HepG2 (cell line): ENCODE results near the gene FURIN. TPM values are rescaled to one million over a fixed set of nuclear protein-coding genes. Genes with fewer than 3 reads are reported as not detected.

ENCODE experiments used
- ATAC-seq: fragments of 200-7000 bp; cut with Tn5 transposase; 3 replicates; pipeline ENCODE4 v1.9.1; 2020; ENCODE audit warnings: mild to moderate bottlenecking, moderate library complexity
- BruUV-seq: library from RNA; stranded (reverse); fragments of 400-500 nt; replicated peaks from 2 replicates; lab custom pipeline; 2021; lab: Mats Ljungman, UMichigan
- CTCF ChIA-PET: fragments of 300-600 bp; formaldehyde crosslinking; extraction: SDS; loops from one replicate; lab custom pipeline; 2021; ENCODE audit warnings: low total read pairs, inconsistent platforms, low intra/inter-chr PET ratio; lab: Yijun Ruan, JAX
- POLR2A ChIA-PET: fragments of 350-600 bp; sonication (Branson Sonifier 250); formaldehyde crosslinking; loops from one replicate; lab custom pipeline; 2020; ENCODE audit warnings: antibody characterized with exemption, inconsistent platforms; lab: Yijun Ruan, JAX
- DNase-seq: peaks from one replicate; pipeline ENCODE4 v3.0.0-alpha.2; 2015; ENCODE audit warnings: low spot score
- FAIRE-seq: peaks from 3 replicates; lab custom pipeline; 2011; peaks lifted over from hg19 to GRCh38; lab: Jason Lieb, UNC
- H2AFZ ChIP-seq: one replicate; pipeline ENCODE4 v1.6.1; 2011; ENCODE audit warnings: low read length, inconsistent platforms
- H3K27ac ChIP-seq: fragments of 300-600 bp; 3 replicates; pipeline ENCODE4 v1.8.0; 2011; ENCODE audit warnings: mixed run types, mild to moderate bottlenecking, mixed read lengths, low read length, inconsistent platforms; ENCODE audit not compliant: insufficient read depth; ENCODE audit errors: extremely low read length
- H3K27me3 ChIP-seq, 2 experiments: fragments of 200-600 bp in 1 of 2; 2 replicates in 1 of 2; 3 replicates in 1 of 2; pipeline versions ENCODE4 v1.6.0 to v1.8.0; 2011; ENCODE audit warnings: low read length in 2 of 2, mild to moderate bottlenecking in 2 of 2, moderate library complexity in 2 of 2, inconsistent platforms in 1 of 2; ENCODE audit not compliant: insufficient read depth in 2 of 2, control insufficient read depth in 1 of 2
- H3K36me3 ChIP-seq, 2 experiments: fragments of 200-600 bp in 1 of 2; replicated peaks in 1 of 2; 2 replicates in 1 of 2; 3 replicates in 1 of 2; pipeline versions ENCODE4 v1.5.1 to v1.8.0; 2011; ENCODE audit warnings: low read length in 2 of 2, inconsistent platforms in 1 of 2; ENCODE audit not compliant: insufficient read depth in 2 of 2, control insufficient read depth in 1 of 2
- H3K4me1 ChIP-seq: 2 replicates; pipeline ENCODE4 v1.5.1; 2012; ENCODE audit warnings: low read length, inconsistent platforms; ENCODE audit not compliant: insufficient read depth
- H3K4me2 ChIP-seq: 2 replicates; pipeline ENCODE4 v1.6.0; 2011; ENCODE audit warnings: low read depth, low read length, inconsistent platforms
- H3K4me3 ChIP-seq, 3 experiments: fragments of 200-600 bp in 1 of 3; sonication (generic), shearing (Covaris generic) in 1 of 3; replicated peaks in 1 of 3; 2 replicates each; pipeline ENCODE4 v1.5.1; 2011 to 2016; ENCODE audit warnings: low read length in 3 of 3, inconsistent platforms in 2 of 3, low read depth in 2 of 3, mild to moderate bottlenecking in 2 of 3, control low read depth in 1 of 3, mixed read lengths in 1 of 3; ENCODE audit not compliant: insufficient read depth in 1 of 3
- H3K79me2 ChIP-seq: one replicate; pipeline ENCODE4 v1.6.1; 2011; ENCODE audit warnings: low read length, inconsistent platforms; ENCODE audit not compliant: insufficient read depth
- H3K9ac ChIP-seq: 2 replicates; pipeline ENCODE4 v1.6.0; 2011; ENCODE audit warnings: mild to moderate bottlenecking, low read depth, low read length, inconsistent platforms; ENCODE audit not compliant: insufficient read depth
- H3K9me3 ChIP-seq: 2 replicates; pipeline ENCODE4 v1.5.1; 2012; ENCODE audit warnings: mild to moderate bottlenecking, low read length
- H4K20me1 ChIP-seq: 2 replicates; pipeline ENCODE4 v1.6.0; 2011; ENCODE audit warnings: inconsistent platforms, mild to moderate bottlenecking, low read length, moderate library complexity; ENCODE audit not compliant: insufficient read depth
- AHDC1 ChIP-seq: sonication (generic); formaldehyde crosslinking; IDR thresholded peaks from 2 replicates; pipeline ENCODE4 v1.5.1; 2020; ENCODE audit warnings: mild to moderate bottlenecking, missing genetic modification reagents, borderline replicate concordance
- CEBPZ ChIP-seq: IDR thresholded peaks from 2 replicates; pipeline ENCODE4 v1.6.1; 2012; ENCODE audit warnings: low read length, improper control_type of control experiment
- CENPT ChIP-seq: sonication (generic); formaldehyde crosslinking; IDR thresholded peaks from 2 replicates; pipeline ENCODE4 v1.8.0; 2022; ENCODE audit warnings: low read depth, mild to moderate bottlenecking, moderate library complexity, missing genetic modification reagents
- DMAP1 ChIP-seq: IDR thresholded peaks from 2 replicates; pipeline ENCODE4 v1.6.1; 2016
- DRAP1 ChIP-seq: IDR thresholded peaks from 2 replicates; pipeline ENCODE4 v1.6.1; 2016; ENCODE audit warnings: missing genetic modification reagents, missing compliant biosample characterization
- RARA ChIP-seq: IDR thresholded peaks from 2 replicates; pipeline ENCODE4 v1.6.1; 2016; ENCODE audit warnings: missing genetic modification reagents, missing compliant biosample characterization
- SNRNP70 ChIP-seq: fragments of 200-400 bp; formaldehyde crosslinking; IDR thresholded peaks from 2 replicates; pipeline ENCODE4 v1.6.1; 2017; ENCODE audit warnings: mild to moderate bottlenecking, low read depth, low read length, moderate library complexity
- TCF12 ChIP-seq, 2 experiments: fragments of 450-650 bp in 1 of 2; sonication (generic) in 1 of 2; formaldehyde crosslinking in 1 of 2; IDR thresholded peaks; 2 replicates each; pipeline versions ENCODE4 v1.6.1 to v1.8.0; 2017 to 2022; ENCODE audit warnings: antibody characterized with exemption in 1 of 2, mild to moderate bottlenecking in 1 of 2, missing genetic modification reagents in 1 of 2, moderate library complexity in 1 of 2
- YEATS2 ChIP-seq: sonication (generic); formaldehyde crosslinking; IDR thresholded peaks from 2 replicates; pipeline ENCODE4 v1.4.0; 2020; ENCODE audit warnings: missing genetic modification reagents, borderline replicate concordance
- ZNF225 ChIP-seq: sonication (generic); formaldehyde crosslinking; IDR thresholded peaks from 2 replicates; pipeline ENCODE4 v1.4.0; 2020; ENCODE audit warnings: mild to moderate bottlenecking, missing genetic modification reagents
- ZNF263 ChIP-seq: sonication (generic); formaldehyde crosslinking; IDR thresholded peaks from 2 replicates; pipeline ENCODE4 v1.4.0; 2020; ENCODE audit warnings: missing genetic modification reagents
- ZNF296 ChIP-seq: sonication (generic); formaldehyde crosslinking; conservative IDR thresholded peaks from 2 replicates; pipeline ENCODE4 v1.5.0; 2020; ENCODE audit warnings: mild to moderate bottlenecking, missing genetic modification reagents
- ZNF772 ChIP-seq: sonication (generic); formaldehyde crosslinking; IDR thresholded peaks from 2 replicates; pipeline ENCODE4 v1.5.0; 2020; ENCODE audit warnings: mild to moderate bottlenecking, missing genetic modification reagents
- ZSCAN21 ChIP-seq: sonication (generic); formaldehyde crosslinking; IDR thresholded peaks from 2 replicates; pipeline ENCODE4 v1.8.0; 2022; ENCODE audit warnings: mild to moderate bottlenecking, missing genetic modification reagents, moderate library complexity, borderline replicate concordance
- WGBS: methylation state at CpG from one replicate; pipeline ENCODE4 v1.1.6; 2017; ENCODE audit warnings: low lambda C conversion rate; 5-methylcytosine and 5-hydroxymethylcytosine counted together
- in situ Hi-C: cut with HindIII; loops from 2 replicates; pipeline ENCODE4 v1.10.0; 2017; ENCODE audit warnings: low pct_unique_long_range_greater_than_20kb; ENCODE audit not compliant: extremely low pct_ligation_motif_present
- intact Hi-C: fragments of 100-400 bp; cut with micrococcal nuclease; formaldehyde crosslinking; loops from one replicate; pipeline ENCODE4 v1.10.0; 2022; ENCODE audit not compliant: unreplicated experiment
- polyA plus RNA-seq, 8 experiments: library from polyadenylated mRNA; depleted of rRNA in 3 of 8; stranded (reverse) in 7 of 8; unstranded in 1 of 8; fragments of >200 nt; fragmentation: Illumina TruSeq in 4 of 8; extraction: Trizol in 4 of 8; gene quantifications; 2 replicates each; pipeline versions ENCODE4 v1.2.1 to v1.2.3, GENCODE V29; 2011 to 2016; ENCODE audit warnings: low read depth in 4 of 8, missing spikeins in 1 of 8, mixed read lengths in 1 of 8; ENCODE audit not compliant: insufficient read depth in 1 of 8
- total RNA-seq, 5 experiments: library from RNA; depleted of rRNA; stranded (reverse); fragments of >200 nt; fragmentation: Illumina TruSeq; extraction: Trizol; gene quantifications; 2 replicates each; pipeline ENCODE4 v1.2.3, GENCODE V29; 2016; ENCODE audit warnings: low read depth in 1 of 5

The FURIN gene
- total and polyA plus RNA-seq, 2 of the 13 experiments (the other 11 are each of a cell fraction or from before 2014, with no cell fraction given) = 15.2 to 17.4 TPM

DNA sequence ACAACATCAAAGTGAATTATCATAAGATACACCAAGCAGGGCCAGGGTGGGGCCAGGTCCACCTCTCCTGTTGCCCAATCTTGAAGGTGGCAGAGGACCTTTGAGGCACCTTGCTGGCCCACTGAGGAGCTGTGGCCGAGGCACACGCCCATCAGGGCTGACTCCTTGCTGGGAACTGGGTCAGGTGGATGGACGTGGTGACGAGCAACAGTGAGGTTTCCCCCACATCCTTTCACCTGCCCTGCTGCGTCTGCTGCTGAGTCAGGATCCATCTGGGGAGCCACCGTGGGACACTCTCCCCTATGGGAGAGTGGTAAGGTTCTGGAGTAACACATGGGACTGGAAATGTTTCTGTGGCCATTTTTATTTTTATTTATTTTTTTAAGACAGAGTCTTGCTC lies 17.3 kb upstream of the FURIN start:
- H2AFZ ChIP-seq = no peak overlapping the region
- 62% methylated on average over 6 of the region's 6 CpGs for WGBS
- TF ChIP-seq DMAP1 (CRISPR knock-in tag) = no peak
- no peak for TF ChIP-seq ZNF772 (CRISPR knock-in tag)
- TF ChIP-seq DRAP1 = no peak
- no peak for TF ChIP-seq CENPT
- TF ChIP-seq SNRNP70 = no peak
- TF ChIP-seq ZNF296 (CRISPR knock-in tag) = no peak
- TF ChIP-seq ZNF263 (CRISPR knock-in tag) = no peak
- no peak for TF ChIP-seq RARA (CRISPR knock-in tag)
- no peak for TF ChIP-seq ZNF225 (CRISPR knock-in tag)
- no peak for TF ChIP-seq ZSCAN21 (CRISPR knock-in tag)
- TF ChIP-seq AHDC1 (CRISPR knock-in tag) = no peak
- no peak for TF ChIP-seq CEBPZ
- no peak for TF ChIP-seq TCF12 (IDR thresholded peaks at IDR 0.05)
- TF ChIP-seq TCF12 (CRISPR knock-in tag; IDR thresholded peaks at IDR 0.05) = no peak
- no peak for TF ChIP-seq YEATS2 (CRISPR knock-in tag)
- TF ChIP-seq, all 625 proteins: peak for 0
- ChIA-PET POLR2A (no interaction called here), CTCF (no interaction called here)
- Histone ChIP-seq H3K36me3 (no peaks in the 10 kb centered on the region), H3K4me1 (peaks cover 15% of the 10 kb centered on the region), H4K20me1 (no peaks in the 10 kb centered on the region), H3K27me3 (peaks cover 2 to 16% of the 10 kb centered on the region in 2 experiments; a peak in 4 of 5 replicates), H3K4me3 (no peak overlapping the region), H3K9me3 (no peaks in the 10 kb centered on the region), H3K4me2 (no peak overlapping the region), H3K27ac (no peak overlapping the region), H3K9ac (no peak overlapping the region), H3K79me2 (no peaks in the 10 kb centered on the region)
- DNase-seq (no peak), ATAC-seq (no peak), FAIRE-seq (no peak)
- no TSS peak for BruUV-seq
- intact Hi-C loops = no loop called here
- in situ Hi-C loops = no loop called here
